ENCODE results near the gene PPARG.
"Not testable (repeated sequence)": the region's sequence is repeated elsewhere in the genome, so short reads cannot be mapped to it uniquely, and the experiment has no call there.

PPARG gene

DNA sequence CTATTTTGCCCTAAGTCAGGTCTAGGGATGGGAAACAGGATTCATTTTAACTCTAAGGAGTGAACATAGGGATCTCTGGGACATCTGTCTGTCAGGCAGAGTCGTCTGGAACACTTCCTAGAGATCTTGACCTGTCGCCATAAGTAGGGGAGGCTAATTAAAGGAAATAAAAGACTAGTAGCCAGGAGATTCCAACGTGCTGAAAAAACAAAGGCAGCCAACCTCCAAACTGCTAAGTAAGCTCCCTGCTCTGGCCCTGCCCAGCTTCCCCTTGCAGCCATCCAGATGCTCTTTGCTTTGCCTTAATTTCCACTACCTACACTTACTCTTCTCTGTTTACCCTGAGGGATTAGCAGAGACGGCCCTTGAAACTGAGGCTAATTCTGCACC is 177.0 kb downstream of the PPARG start:
- no peak for DNase-seq

DNA sequence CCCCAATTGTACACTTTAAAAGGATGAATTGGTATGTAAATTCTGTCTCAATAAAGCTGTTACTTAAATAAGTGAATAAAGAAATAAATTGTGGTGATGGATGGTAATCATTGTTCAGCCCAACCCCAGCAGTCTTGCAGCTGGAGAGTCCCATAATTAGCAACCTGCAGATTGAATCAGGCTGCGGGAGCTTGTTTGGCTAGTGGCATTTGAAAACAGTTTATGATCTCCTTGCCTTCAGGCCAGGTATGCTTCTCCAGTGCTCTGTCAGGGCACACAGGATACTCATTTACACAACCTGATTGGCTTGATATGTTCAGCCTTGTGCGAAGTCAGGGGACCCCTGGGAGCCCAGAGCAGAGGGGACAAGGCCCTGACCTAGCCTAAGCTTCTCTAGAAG is 178.9 kb downstream of the PPARG start:
- DNase-seq: no peak

DNA sequence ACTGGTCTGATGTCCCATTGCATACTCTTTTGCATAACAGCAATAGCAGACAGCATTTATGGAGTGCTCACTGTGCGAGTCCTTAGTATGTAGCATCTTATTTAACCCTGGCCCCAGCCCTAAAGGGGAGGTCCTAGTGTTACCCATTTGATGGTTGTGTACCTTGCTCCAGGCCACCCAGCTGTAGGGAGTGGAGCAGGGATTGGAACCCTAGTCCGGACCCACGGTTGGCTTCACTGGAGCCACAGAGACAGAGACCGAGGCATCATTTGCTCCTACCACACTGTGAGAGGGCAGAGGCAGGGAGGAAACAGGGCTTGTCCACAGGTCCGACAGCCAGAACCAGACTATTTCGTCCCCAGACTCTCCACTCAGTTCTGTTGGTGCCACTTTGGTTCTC is 179.4 kb downstream of the PPARG start:
- DNase-seq: no peak

DNA sequence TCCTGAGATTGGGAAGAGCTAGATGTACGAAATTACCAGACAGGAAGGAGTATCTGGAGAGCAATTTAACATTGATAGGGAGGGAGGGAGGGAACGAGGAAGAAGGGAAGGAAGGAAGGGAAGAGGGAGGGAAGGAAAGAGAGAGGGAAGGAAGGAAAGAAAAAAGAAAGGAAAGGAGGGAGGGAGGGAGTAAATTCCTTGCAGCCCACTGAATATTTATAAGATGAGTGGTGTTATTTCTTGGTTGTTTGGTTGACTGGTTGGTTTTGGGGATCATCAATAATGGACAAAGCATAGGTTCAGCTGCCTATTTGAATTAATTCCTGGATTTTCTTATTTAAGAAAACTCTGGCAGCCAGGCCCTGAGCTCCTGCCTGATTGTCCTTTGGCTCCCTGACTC is 179.9 kb downstream of the PPARG start:
- no peak for DNase-seq

- not testable (repeated sequence) for DNase-seq
These were observed 180.4 kb downstream of the PPARG start for GRCh38 chr3:12469222-12469621.

- DNase-seq: no peak
These were observed 181.2 kb downstream of the PPARG start for GRCh38 chr3:12470111-12470510.

- no peak for DNase-seq
These were observed 181.8 kb downstream of the PPARG start for GRCh38 chr3:12470680-12471079.

- DNase-seq: peak; percentile 70
These were observed 182.4 kb downstream of the PPARG start for GRCh38 chr3:12471241-12471640.

DNA sequence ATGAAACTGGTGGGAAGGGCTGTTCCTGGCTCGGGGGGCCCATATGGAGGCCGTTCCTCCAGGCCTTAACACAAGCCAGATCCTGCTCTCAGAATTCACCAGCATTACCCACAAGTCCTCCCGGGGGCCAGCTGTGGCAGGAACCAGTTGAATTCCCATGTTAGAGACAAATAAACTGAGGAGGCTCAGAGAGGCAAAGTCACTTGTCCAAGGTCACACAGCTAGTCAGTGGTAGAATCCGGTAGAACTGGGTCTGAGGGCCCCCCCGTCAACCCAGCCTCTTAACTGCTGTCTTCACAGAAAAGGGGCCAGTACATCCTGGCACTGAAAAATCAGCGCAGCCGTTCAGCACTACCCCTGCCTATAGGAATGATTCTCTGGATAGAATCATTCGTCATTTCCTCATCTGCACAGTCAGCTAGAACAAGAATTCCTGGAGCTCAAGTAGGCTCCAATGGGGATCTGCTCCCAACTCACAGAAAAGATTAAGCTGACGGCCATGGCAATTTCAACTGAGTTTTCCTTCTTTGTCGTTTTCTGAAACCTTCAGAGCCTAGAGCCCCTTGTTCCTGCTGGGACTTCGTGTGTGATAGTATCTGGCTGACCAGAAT is 183.2 kb downstream of the PPARG start:
- DNase-seq: no peak

DNA sequence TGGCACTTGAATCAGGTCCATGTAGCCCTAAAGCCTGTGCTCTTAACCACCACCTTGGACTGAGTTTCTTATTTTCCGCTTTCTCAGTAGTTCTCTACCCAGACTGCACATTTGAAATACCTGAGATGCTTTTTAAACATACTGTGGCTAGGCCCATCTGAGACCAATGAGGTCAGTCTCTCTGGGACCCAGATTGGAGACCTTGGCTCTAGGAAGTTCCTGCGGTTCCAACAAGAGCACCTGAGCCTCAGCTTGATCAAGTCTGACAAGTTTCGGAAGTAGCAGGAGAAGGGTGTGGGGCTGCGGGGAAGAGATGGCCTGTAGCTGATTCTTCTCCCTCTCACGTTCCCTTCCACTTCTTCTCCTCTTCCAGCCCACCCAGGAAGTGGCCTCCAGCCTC is 183.9 kb downstream of the PPARG start:
- DNase-seq: no peak

- no peak for DNase-seq
These were observed 184.6 kb downstream of the PPARG start for GRCh38 chr3:12473511-12473910.

- DNase-seq: no peak
These were observed 187.5 kb downstream of the PPARG start for GRCh38 chr3:12476238-12476897.

DNA sequence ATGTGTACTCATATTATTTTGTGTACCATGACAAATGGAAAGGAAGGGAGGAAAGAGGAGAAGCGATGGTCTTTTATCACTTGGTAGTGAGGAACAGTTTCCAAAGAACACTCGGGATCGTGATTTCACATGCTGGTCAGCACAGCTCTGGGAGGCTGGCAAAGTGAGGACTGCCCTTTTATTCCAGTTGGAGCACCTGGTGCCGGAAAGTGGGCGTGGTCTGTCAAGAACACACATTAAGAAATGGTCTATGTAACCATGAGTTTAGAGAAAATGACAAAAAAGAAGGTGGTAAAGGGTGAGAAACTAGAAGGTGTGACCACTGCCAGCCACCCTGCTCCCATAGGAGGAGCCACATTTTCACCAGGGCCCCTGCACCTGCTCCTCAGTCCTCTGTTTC is 188.4 kb downstream of the PPARG start:
- DNase-seq: no peak

GRCh38 chr3:12478326-12478725 is 189.5 kb downstream of the PPARG start:
- no peak for DNase-seq

GRCh38 chr3:12479198-12479597 is 190.3 kb downstream of the PPARG start:
- DNase-seq: not testable (repeated sequence)

- DNase-seq: peak; percentile 23
These were observed 191.1 kb downstream of the PPARG start for GRCh38 chr3:12479919-12480427.

GRCh38 chr3:12483410-12483809 is 194.5 kb downstream of the PPARG start:
- no peak for DNase-seq

DNA sequence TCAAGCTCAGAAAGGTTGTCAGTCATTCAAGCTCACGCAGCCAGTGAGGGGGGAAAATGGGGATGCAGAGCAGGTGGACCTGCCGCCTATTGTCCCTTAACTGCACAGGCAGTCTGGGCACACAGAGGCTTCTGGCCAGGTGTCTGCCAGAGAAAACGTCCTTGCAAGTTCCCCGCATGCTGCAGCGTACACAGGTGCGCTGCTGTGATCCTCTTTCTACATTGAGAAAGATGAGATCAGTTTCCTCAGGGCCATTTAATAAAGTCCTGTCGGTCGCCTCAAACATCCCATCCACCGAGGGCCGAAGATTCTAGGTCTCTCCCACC is 195.0 kb downstream of the PPARG start:
- DNase-seq: no peak

Data from stimulated activated CD4-positive, alpha-beta T cell treated with anti-CD3 and anti-CD28 coated beads, Interleukin-4, amount 100 ng/mL, for 24 hours (primary cell).